A549 (cell line): ENCODE measurements around the gene CCDC33. TPM values are rescaled to one million over a fixed set of nuclear protein-coding genes. Genes with fewer than 3 reads are reported as not detected.
A peak's percentile ranks its signal among the peaks of the same experiment; 100 is the strongest.

Experiments
- ATAC-seq, 2 experiments: fragments of 200-7000 bp in 1 of 2; fragments of >200 bp in 1 of 2; cut with Nextera tagmentation in 1 of 2; cut with Tn5 transposase in 1 of 2; 3 replicates each; pipeline versions ENCODE4 v1.8.0 to v1.9.1; 2018 to 2020; ENCODE audit warnings: mild to moderate bottlenecking in 1 of 2, moderate library complexity in 1 of 2
- CTCF ChIA-PET: fragments of 300-600 bp; sonication (Branson Sonifier 250); formaldehyde crosslinking; extraction: SDS; loops from one replicate; lab custom pipeline; 2021; ENCODE audit warnings: antibody characterized with exemption, inconsistent platforms; lab: Yijun Ruan, JAX
- POLR2A ChIA-PET: fragments of 350-600 bp; formaldehyde crosslinking; extraction: SDS; loops from one replicate; lab custom pipeline; 2021; ENCODE audit warnings: antibody characterized with exemption, inconsistent platforms; lab: Yijun Ruan, JAX
- DNase-seq, 2 experiments: peaks; one replicate each; pipeline versions ENCODE4 v3.0.0 to v3.0.0-alpha.2; 2011 to 2016; ENCODE audit warnings: low read depth in 1 of 2, low spot score in 1 of 2
- FAIRE-seq: peaks from 2 replicates; lab custom pipeline; 2011; peaks lifted over from hg19 to GRCh38; lab: Jason Lieb, UNC
- H3K27ac ChIP-seq, 2 experiments: fragments of >200 bp; sonication (Bioruptor Twin); formaldehyde crosslinking; 3 replicates each; pipeline ENCODE4 v1.5.1; 2016 to 2017
- H3K4me1 ChIP-seq: fragments of >200 bp; sonication (Bioruptor Twin); formaldehyde crosslinking; 3 replicates; pipeline ENCODE4 v1.6.1; 2016
- H3K4me2 ChIP-seq: fragments of >200 bp; sonication (Bioruptor Twin); formaldehyde crosslinking; 3 replicates; pipeline ENCODE4 v1.6.1; 2016
- H3K4me3 ChIP-seq: fragments of >200 bp; sonication (Bioruptor Twin); formaldehyde crosslinking; 3 replicates; pipeline ENCODE4 v1.5.1; 2016
- H3K9me3 ChIP-seq: fragments of >200 bp; sonication (Bioruptor Twin); formaldehyde crosslinking; 3 replicates; pipeline ENCODE4 v1.6.1; 2016
- CHD2 ChIP-seq: fragments of 150-350 bp; IDR thresholded peaks from 2 replicates; pipeline ENCODE4 v1.6.1; 2014; ENCODE audit warnings: low read length; ENCODE audit not compliant: partially characterized antibody
- CTCF ChIP-seq: fragments of >200 bp; sonication (Bioruptor Twin); formaldehyde crosslinking; IDR thresholded peaks from 3 replicates; pipeline ENCODE4 v1.5.1; 2016
- HES2 ChIP-seq: fragments of >200 bp; sonication (Bioruptor Twin); formaldehyde crosslinking; IDR thresholded peaks from 2 replicates; pipeline ENCODE4 v1.6.1; 2016
- HMGXB4 ChIP-seq: fragments of 250-450 bp; sonication (Bioruptor Pico); IDR thresholded peaks from 2 replicates; pipeline ENCODE4 v1.5.0; 2021; ENCODE audit warnings: mild to moderate bottlenecking, moderate library complexity, borderline replicate concordance
- MAFK ChIP-seq: fragments of 450-650 bp; IDR thresholded peaks from 2 replicates; pipeline ENCODE4 v1.6.1; 2014; ENCODE audit not compliant: partially characterized antibody
- POLR2A ChIP-seq: IDR thresholded peaks from 2 replicates; pipeline ENCODE4 v1.6.1; 2012; ENCODE audit warnings: mild to moderate bottlenecking, low read length
- POLR2AphosphoS2 ChIP-seq: conservative IDR thresholded peaks from 2 replicates; pipeline ENCODE4 v1.6.1; 2012; ENCODE audit warnings: low read length, improper control_type of control experiment, inconsistent platforms
- RAD21 ChIP-seq, 2 experiments: fragments of >200 bp in 1 of 2; sonication (Bioruptor Twin) in 1 of 2; formaldehyde crosslinking in 1 of 2; IDR thresholded peaks in 1 of 2; conservative IDR thresholded peaks in 1 of 2; 2 replicates in 1 of 2; 3 replicates in 1 of 2; pipeline ENCODE4 v1.6.1; 2012 to 2018; ENCODE audit warnings: inconsistent platforms in 1 of 2
- SMC3 ChIP-seq: fragments of >200 bp; sonication (Bioruptor Twin); formaldehyde crosslinking; IDR thresholded peaks from 3 replicates; pipeline ENCODE4 v1.6.1; 2018; ENCODE audit warnings: inconsistent platforms
- ZFP36 ChIP-seq: fragments of 450-650 bp; IDR thresholded peaks from 2 replicates; pipeline ENCODE4 v1.6.1; 2014; ENCODE audit warnings: borderline replicate concordance; ENCODE audit not compliant: partially characterized antibody
- WGBS: methylation state at CpG from one replicate; pipeline ENCODE4 v1.1.6; 2017; ENCODE audit errors: missing lambda C conversion rate; 5-methylcytosine and 5-hydroxymethylcytosine counted together
- polyA plus RNA-seq, 4 experiments: library from polyadenylated mRNA; depleted of rRNA in 3 of 4; stranded (reverse); fragments of >200 nt; fragmentation: RNase III in 1 of 4; extraction: RNeasy Plus Mini Kit Qiagen cat#74134 plus additional on column Dnase treatment in 1 of 4; gene quantifications; 2 replicates in 3 of 4; 3 replicates in 1 of 4; pipeline ENCODE4 v1.2.3, GENCODE V29; 2011 to 2017

The CCDC33 gene
- polyA plus RNA-seq, 2 of the 4 experiments (the other 2 are of a cell fraction): 5.9 to 9.2 TPM

GRCh38 chr15:74381481-74381880 is 145.4 kb downstream of the CCDC33 start:
- no peak overlapping the region for H3K27ac ChIP-seq
- no peak for ATAC-seq
- POLR2A ChIA-PET: no interaction called here
- no peak for TF ChIP-seq CTCF
- no peak for TF ChIP-seq ZFP36
- no peak for TF ChIP-seq RAD21 (conservative IDR thresholded peaks at IDR 0.05 in 1 of 2, IDR thresholded peaks at IDR 0.05 in 1 of 2)
- no peak for DNase-seq
- CTCF ChIA-PET: interaction anchor here (1.2 to 23.0 kb wide), 9 partner anchors 10 to 164 kb away, joined by 3 to 681 read pairs (median 7); partner anchors contain the start of genes SEMA7A and UBL7
- H3K9me3 ChIP-seq: no peaks in the 10 kb centered on the region
- H3K4me2 ChIP-seq: no peak overlapping the region
- no peak for FAIRE-seq
- H3K4me3 ChIP-seq: no peak overlapping the region
- WGBS: 90% methylated on average over 3 of the region's 5 CpGs
- peaks cover 9% of the 10 kb centered on the region for H3K4me1 ChIP-seq

- FAIRE-seq: no peak
- 81% methylated on average over 8 of the region's 13 CpGs for WGBS
- peaks cover 9% of the 10 kb centered on the region for H3K4me1 ChIP-seq
These were observed 146.1 kb downstream of the CCDC33 start for GRCh38 chr15:74382004-74382816.

More at GRCh38 chr15:74382004-74382816, 146.1 kb downstream of the CCDC33 start:
- Histone ChIP-seq H3K4me2 (no peak overlapping the region), H3K9me3 (no peaks in the 10 kb centered on the region), H3K4me3 (no peak overlapping the region), H3K27ac (no peak overlapping the region)
- DNase-seq: peak; percentile 62 to 87
- POLR2A ChIA-PET: no interaction called here
- TF ChIP-seq HMGXB4 (CRISPR knock-in tag) (no peak), POLR2AphosphoS2 (no peak), CHD2 (no peak), MAFK (no peak), SMC3 (peak; percentile 84), CTCF (peak; percentile 78), HES2 (no peak), RAD21 (conservative IDR thresholded peaks at IDR 0.05 in 1 of 2, IDR thresholded peaks at IDR 0.05 in 1 of 2) (peak; percentile 89 to 91), POLR2A (no peak)
- CTCF ChIA-PET: interaction anchor here (0.6 to 23.0 kb wide), 22 partner anchors 9 to 387 kb away, joined by 3 to 681 read pairs (median 6); partner anchors contain the start of genes SEMA7A and UBL7
- ATAC-seq: peak; percentile 86 to 96
